ENCODE results near the gene SLC24A4. TPM values are rescaled to one million over a fixed set of nuclear protein-coding genes. Genes with fewer than 3 reads are reported as not detected.

The SLC24A4 gene
- total and polyA plus RNA-seq, 5 donors: 0.48 to 0.56 (median 0.50) TPM

DNA sequence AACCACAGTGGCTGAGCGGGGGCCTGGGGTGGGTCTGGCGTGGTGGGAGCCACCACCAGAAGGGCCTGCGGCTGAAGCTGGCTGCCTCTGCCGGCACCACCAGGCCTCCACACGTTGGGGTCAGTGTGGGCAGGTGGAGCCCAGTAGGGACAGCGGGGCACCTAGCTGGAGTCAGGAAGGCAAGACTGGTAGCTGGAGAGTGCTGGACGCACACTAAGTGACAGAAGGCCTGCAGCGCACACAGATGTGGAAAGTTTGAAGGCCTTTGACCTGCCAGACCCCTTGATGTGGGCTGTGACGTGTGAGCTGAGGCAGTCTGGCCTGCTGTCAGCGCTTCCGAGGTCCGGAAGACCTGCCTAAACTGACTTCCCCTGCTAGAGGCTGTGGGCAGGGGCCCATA is 216.9 kb downstream of the SLC24A4 start:
- intact Hi-C loops (cut with DNase I): no loop called here
- ATAC-seq: peak; percentile 46 to 69
- peaks cover 13% of the 10 kb centered on the region for H3K4me1 ChIP-seq (ENCODE audit: control insufficient read depth, insufficient read depth, low read length)
- no peaks in the 10 kb centered on the region for H3K9me3 ChIP-seq (ENCODE audit: control insufficient read depth, low read length)
- 46% methylated on average over 12 of the region's 12 CpGs for WGBS
- H3K27me3 ChIP-seq (ENCODE audit: control insufficient read depth, insufficient read depth): no peaks in the 10 kb centered on the region
- DNase-seq: peak; percentile 61 to 77 (median 71)
- H3K27ac ChIP-seq (ENCODE audit: low read length): peak overlapping the region; percentile 22
- no peak overlapping the region for H3K4me3 ChIP-seq (ENCODE audit: low read length)

DNA sequence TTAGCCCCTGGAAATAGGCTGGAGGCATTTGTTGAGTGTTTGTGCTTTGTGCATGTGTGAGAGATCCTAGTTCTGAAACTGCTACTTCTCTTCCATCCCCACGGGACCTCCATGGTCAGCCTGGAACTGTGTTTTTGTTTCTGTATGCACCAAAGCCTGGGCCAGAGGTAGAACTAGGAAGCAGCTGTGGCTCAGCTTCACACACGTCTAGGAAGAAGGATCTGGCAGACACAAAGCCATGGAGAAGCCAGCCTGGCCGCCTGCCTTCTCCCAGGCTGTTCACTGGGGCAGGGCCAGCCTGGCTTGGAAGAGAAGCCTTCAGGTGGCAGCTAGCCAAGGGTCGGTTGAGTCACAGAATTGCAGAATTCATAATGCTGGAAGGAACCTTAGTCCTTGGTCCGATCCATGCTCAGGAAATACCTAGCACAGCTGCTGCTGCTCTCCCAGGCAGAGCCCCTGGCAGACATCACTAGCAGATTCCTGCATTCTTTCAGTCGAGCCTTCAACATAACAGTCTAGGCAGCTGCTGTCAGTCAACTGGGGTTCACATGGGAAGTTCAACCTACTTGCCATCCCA is 217.6 kb downstream of the SLC24A4 start:
- H3K4me1 ChIP-seq (ENCODE audit: control insufficient read depth, insufficient read depth, low read length): peaks cover 13% of the 10 kb centered on the region
- intact Hi-C loops (cut with DNase I): no loop called here
- ATAC-seq (peak; percentile 95 to 97), DNase-seq (peak; percentile 94 to 97 (median 95))
- WGBS: 8% methylated on average over 6 of the region's 6 CpGs
- H3K9me3 ChIP-seq (ENCODE audit: control insufficient read depth, low read length): no peaks in the 10 kb centered on the region
- no peaks in the 10 kb centered on the region for H3K27me3 ChIP-seq (ENCODE audit: control insufficient read depth, insufficient read depth)
- no peak overlapping the region for H3K4me3 ChIP-seq (ENCODE audit: low read length)
- H3K27ac ChIP-seq (ENCODE audit: low read length): peak overlapping the region; percentile 22

DNA sequence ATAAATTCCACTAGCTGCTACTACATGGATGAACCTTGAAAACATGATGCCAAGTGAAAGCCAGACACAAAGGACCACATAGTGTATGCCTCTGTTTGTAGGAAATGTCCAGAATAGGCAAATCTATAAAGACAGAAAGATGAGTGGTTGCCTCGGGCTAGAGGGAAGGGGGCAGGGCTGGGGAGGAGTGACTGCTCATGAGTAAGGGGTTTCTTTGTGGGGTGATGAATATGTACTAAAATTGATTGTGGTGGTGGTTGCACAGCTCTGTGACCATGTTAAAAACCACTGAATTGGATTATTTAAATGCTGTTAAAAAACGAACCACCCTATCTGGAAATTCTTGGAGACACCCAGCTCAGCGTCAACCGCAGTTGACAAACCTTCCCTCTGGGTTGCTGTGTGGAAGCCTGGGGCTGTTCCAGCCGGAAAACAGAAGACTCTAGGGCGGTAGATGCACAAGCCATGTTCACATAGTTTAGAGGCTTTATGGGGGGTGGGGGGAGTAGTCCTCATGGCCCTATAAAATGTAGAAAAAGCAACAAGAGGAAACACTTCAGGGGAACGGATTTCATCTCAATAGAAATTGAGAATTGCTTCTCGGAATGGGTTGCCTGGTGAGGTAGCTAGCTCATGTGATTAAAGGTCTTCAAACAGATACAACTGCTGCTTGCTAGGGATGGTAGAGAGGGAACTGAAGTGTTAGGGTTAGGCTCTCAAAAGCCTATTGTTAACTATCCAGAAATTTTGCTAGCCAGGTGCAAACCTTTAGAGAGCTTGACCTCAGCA is 220.0 kb downstream of the SLC24A4 start:
- Histone ChIP-seq H3K4me3 (ENCODE audit: low read length) (no peak overlapping the region), H3K9me3 (ENCODE audit: control insufficient read depth, low read length) (no peaks in the 10 kb centered on the region), H3K27ac (ENCODE audit: low read length) (no peak overlapping the region), H3K27me3 (ENCODE audit: control insufficient read depth, insufficient read depth) (no peaks in the 10 kb centered on the region), H3K4me1 (ENCODE audit: control insufficient read depth, insufficient read depth, low read length) (peaks cover 13% of the 10 kb centered on the region)
- intact Hi-C loops (cut with DNase I): no loop called here
- WGBS: 67% methylated on average over 8 of the region's 8 CpGs
- ATAC-seq (no peak), DNase-seq (no peak)

DNA sequence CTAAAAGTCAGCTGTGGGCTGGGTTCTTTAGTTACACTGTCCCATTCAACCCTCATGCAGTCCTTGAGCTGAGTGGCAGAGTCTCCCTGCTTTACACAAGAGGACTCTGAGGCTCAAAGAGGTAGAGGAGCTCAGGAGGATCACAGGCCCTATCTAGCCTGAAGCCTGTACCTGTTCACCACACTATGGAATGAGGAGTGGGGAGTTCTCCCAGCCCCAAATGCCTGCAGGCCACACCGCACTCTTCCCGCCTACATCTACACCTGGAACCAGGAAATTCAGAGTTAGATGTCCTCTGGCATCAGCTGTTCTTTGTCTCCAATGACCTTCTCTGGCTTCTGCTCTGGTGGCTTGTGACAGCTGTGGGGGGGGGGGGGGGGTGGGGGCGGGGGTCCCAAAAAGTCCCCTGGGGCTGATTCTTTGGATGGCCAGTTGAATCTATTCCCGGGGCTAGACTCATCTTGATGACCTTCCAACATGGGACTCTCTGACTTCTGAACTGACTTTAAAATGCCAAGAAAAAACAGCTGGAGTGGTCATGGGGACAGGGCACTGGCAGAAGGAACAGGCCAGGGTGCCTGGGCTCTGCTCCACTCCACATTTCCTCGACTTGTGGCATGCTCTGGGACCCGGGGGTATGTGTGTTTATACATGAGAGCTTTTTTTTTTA is 221.2 kb downstream of the SLC24A4 start:
- Histone ChIP-seq H3K27me3 (ENCODE audit: control insufficient read depth, insufficient read depth) (no peaks in the 10 kb centered on the region), H3K9me3 (ENCODE audit: control insufficient read depth, low read length) (no peaks in the 10 kb centered on the region), H3K4me1 (ENCODE audit: control insufficient read depth, insufficient read depth, low read length) (peaks cover 14% of the 10 kb centered on the region), H3K4me3 (ENCODE audit: low read length) (no peak overlapping the region), H3K27ac (ENCODE audit: low read length) (no peak overlapping the region)
- ATAC-seq (no peak), DNase-seq (no peak)
- intact Hi-C loops (cut with DNase I): no loop called here
- 65% methylated on average over 6 of the region's 6 CpGs for WGBS

DNA sequence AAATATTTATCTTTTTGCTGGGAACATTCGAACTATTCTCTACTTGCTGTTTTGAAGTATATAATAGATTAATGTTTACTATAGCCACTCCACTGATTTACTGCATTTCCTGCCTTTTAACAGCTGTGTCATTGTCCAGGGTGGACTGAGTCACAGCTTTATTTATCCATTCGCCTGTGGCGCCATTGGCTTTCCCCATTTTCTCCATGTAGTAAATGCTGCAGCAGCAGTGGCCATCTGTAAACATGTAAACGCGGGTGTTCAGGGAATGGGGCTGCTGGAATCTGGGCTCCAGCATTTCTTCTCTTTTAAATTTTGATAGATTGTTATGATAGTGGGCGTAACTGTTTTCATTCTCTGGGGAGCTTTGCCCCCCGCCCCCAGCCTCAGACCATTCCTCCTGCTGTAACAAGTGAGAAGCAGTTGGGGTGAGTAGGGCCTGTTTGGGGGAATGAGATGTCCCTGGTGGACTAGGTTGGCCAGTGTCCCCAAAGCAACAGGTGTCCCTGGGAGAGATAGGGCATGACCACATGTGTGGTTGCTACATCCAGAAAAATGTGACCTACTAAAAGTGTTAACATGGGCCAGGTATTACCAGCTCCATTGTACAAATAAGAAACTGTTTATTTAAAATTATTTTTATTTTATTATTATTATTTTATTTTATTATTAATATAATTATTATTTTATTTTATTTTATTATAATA is 223.5 kb downstream of the SLC24A4 start:
- Histone ChIP-seq H3K4me1 (ENCODE audit: control insufficient read depth, insufficient read depth, low read length) (peaks cover 3% of the 10 kb centered on the region), H3K9me3 (ENCODE audit: control insufficient read depth, low read length) (no peaks in the 10 kb centered on the region), H3K27me3 (ENCODE audit: control insufficient read depth, insufficient read depth) (no peaks in the 10 kb centered on the region), H3K27ac (ENCODE audit: low read length) (no peak overlapping the region), H3K4me3 (ENCODE audit: low read length) (no peak overlapping the region)
- DNase-seq: no peak
- intact Hi-C loops (cut with DNase I): no loop called here
- WGBS: 89% methylated on average over 7 of the region's 7 CpGs
- no peak for ATAC-seq

DNA sequence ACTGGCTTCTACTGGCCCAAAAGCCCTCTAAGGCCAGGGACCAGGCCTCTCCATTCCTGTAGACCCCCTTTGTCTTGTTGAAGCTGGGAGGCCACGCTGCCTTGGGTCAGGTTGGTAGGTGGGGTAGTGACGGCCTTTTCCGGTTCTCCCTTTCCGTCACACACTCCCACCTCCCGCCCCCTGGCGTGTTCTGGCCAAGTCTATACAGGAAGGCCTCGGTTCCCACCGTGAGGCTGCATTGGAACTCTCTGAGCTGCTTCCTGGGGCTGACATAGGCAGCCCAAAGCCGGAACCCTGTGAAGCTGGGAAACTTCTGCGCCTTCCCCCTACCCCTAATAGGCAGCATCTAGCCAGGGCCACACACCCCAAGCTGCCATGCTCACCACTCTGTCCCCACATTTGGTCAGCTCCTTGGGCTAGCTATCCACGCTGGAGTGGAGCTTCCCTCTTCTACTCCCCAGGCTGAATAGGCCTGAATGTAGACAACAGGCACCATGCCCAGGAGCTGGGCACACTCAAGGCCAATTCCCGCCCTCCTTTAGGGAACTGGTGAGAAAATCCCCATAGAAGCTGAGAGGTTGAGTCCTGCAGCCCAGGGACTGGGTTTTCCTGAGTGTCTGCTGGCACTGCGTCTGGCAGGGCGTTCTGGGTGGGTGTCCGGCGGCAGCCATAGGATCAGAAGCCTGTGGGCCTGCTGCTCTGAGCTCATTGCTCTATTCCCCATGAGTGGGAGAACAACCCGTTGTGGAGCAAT is 226.3 kb downstream of the SLC24A4 start:
- peak; percentile 39 to 79 (median 78) for DNase-seq
- Histone ChIP-seq H3K9me3 (ENCODE audit: control insufficient read depth, low read length) (no peaks in the 10 kb centered on the region), H3K4me1 (ENCODE audit: control insufficient read depth, insufficient read depth, low read length) (peaks cover 7% of the 10 kb centered on the region), H3K27ac (ENCODE audit: low read length) (peak overlapping the region; percentile 49), H3K27me3 (ENCODE audit: control insufficient read depth, insufficient read depth) (no peaks in the 10 kb centered on the region), H3K4me3 (ENCODE audit: low read length) (no peak overlapping the region)
- intact Hi-C loops (cut with DNase I): no loop called here
- ATAC-seq: peak; percentile 46 to 70
- 54% methylated on average over 17 of the region's 17 CpGs for WGBS

DNA sequence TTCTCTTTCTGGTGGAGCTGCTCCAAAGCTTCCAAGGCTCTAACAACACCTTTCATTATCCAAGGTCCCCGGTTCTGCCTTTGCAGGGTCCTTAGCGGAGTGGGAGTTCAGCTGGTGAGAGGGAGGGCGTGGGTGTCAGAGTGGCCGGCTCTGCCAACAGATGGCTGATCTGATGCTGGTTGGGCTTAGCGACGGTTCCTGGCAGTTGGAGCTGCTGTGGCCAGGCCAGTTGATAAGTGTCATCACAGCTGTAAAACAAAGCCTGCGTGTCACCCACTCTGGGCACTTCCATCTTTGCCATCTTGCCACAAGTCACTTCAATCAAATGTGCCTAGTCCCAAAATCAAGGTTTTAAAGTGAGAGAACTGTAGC is 226.9 kb downstream of the SLC24A4 start:
- 8% methylated on average over 7 of the region's 7 CpGs for WGBS
- Histone ChIP-seq H3K27ac (ENCODE audit: low read length) (peak overlapping the region; percentile 49), H3K4me1 (ENCODE audit: control insufficient read depth, insufficient read depth, low read length) (peaks cover 6% of the 10 kb centered on the region), H3K27me3 (ENCODE audit: control insufficient read depth, insufficient read depth) (no peaks in the 10 kb centered on the region), H3K9me3 (ENCODE audit: control insufficient read depth, low read length) (no peaks in the 10 kb centered on the region), H3K4me3 (ENCODE audit: low read length) (no peak overlapping the region)
- intact Hi-C loops (cut with DNase I): no loop called here
- DNase-seq: peak; percentile 67 to 90 (median 85)
- ATAC-seq: peak; percentile 78 to 87

Other genes starting within 250 kb of the SLC24A4 start
- gene ATXN3, start 216.6 kb upstream of the SLC24A4 start, total RNA-seq: 10 to 100 TPM; 16.4 to 24.3 (median 21.7) TPM
- 9.6 TPM for gene ATXN3, start 216.6 kb upstream of the SLC24A4 start, polyA plus RNA-seq
- 100 to 1,000 TPM; 404 to 618 (median 503) TPM for gene NDUFB1, start 201.5 kb upstream of the SLC24A4 start, total RNA-seq
- 2,907 TPM for gene NDUFB1, start 201.5 kb upstream of the SLC24A4 start, polyA plus RNA-seq
- gene CPSF2, start 201.2 kb upstream of the SLC24A4 start, total RNA-seq: 10 to 100 TPM; 36.3 to 51.1 (median 40.0) TPM
- gene CPSF2, start 201.2 kb upstream of the SLC24A4 start, polyA plus RNA-seq: 9.3 TPM
- 10 to 100 TPM; 10.3 to 15.2 (median 14.6) TPM for gene RIN3, start 190.6 kb downstream of the SLC24A4 start, total RNA-seq
- gene RIN3, start 190.6 kb downstream of the SLC24A4 start, polyA plus RNA-seq: 7.5 TPM